A549 (cell line): Measurements from ENCODE around the gene RANGRF. TPM values are rescaled to one million over a fixed set of nuclear protein-coding genes. Genes with fewer than 3 reads are reported as not detected.
A peak's percentile ranks its signal among the peaks of the same experiment; 100 is the strongest.

Experiments
- ATAC-seq, 2 experiments: fragments of 200-7000 bp in 1 of 2; fragments of >200 bp in 1 of 2; cut with Nextera tagmentation in 1 of 2; cut with Tn5 transposase in 1 of 2; 3 replicates each; pipeline versions ENCODE4 v1.8.0 to v1.9.1; 2018 to 2020; ENCODE audit warnings: mild to moderate bottlenecking in 1 of 2, moderate library complexity in 1 of 2
- CTCF ChIA-PET: fragments of 300-600 bp; sonication (Branson Sonifier 250); formaldehyde crosslinking; extraction: SDS; loops from one replicate; lab custom pipeline; 2021; ENCODE audit warnings: antibody characterized with exemption, inconsistent platforms; lab: Yijun Ruan, JAX
- POLR2A ChIA-PET: fragments of 350-600 bp; formaldehyde crosslinking; extraction: SDS; loops from one replicate; lab custom pipeline; 2021; ENCODE audit warnings: antibody characterized with exemption, inconsistent platforms; lab: Yijun Ruan, JAX
- DNase-seq, 2 experiments: peaks; one replicate each; pipeline versions ENCODE4 v3.0.0 to v3.0.0-alpha.2; 2011 to 2016; ENCODE audit warnings: low read depth in 1 of 2, low spot score in 1 of 2
- FAIRE-seq: peaks from 2 replicates; lab custom pipeline; 2011; peaks lifted over from hg19 to GRCh38; lab: Jason Lieb, UNC
- H3K27ac ChIP-seq, 2 experiments: fragments of >200 bp; sonication (Bioruptor Twin); formaldehyde crosslinking; 3 replicates each; pipeline ENCODE4 v1.5.1; 2016 to 2017
- H3K4me1 ChIP-seq: fragments of >200 bp; sonication (Bioruptor Twin); formaldehyde crosslinking; 3 replicates; pipeline ENCODE4 v1.6.1; 2016
- H3K4me2 ChIP-seq: fragments of >200 bp; sonication (Bioruptor Twin); formaldehyde crosslinking; 3 replicates; pipeline ENCODE4 v1.6.1; 2016
- H3K4me3 ChIP-seq: fragments of >200 bp; sonication (Bioruptor Twin); formaldehyde crosslinking; 3 replicates; pipeline ENCODE4 v1.5.1; 2016
- H3K9me3 ChIP-seq: fragments of >200 bp; sonication (Bioruptor Twin); formaldehyde crosslinking; 3 replicates; pipeline ENCODE4 v1.6.1; 2016
- BHLHE40 ChIP-seq: IDR thresholded peaks from 2 replicates; pipeline ENCODE4 v1.6.1; 2012; ENCODE audit warnings: low read depth, low read length, inconsistent platforms
- CBX2 ChIP-seq: fragments of 200-600 bp; sonication (generic); IDR thresholded peaks from 2 replicates; pipeline ENCODE4 v1.6.1; 2016; ENCODE audit warnings: low read depth, mild to moderate bottlenecking, borderline replicate concordance
- CBX8 ChIP-seq: fragments of 200-600 bp; sonication (generic); IDR thresholded peaks from 2 replicates; pipeline ENCODE4 v1.6.1; 2016
- CEBPB ChIP-seq, 2 experiments: fragments of >200 bp in 1 of 2; sonication (Bioruptor Twin) in 1 of 2; formaldehyde crosslinking in 1 of 2; IDR thresholded peaks; 2 replicates each; pipeline ENCODE4 v1.6.1; 2012 to 2016
- CHD2 ChIP-seq: fragments of 150-350 bp; IDR thresholded peaks from 2 replicates; pipeline ENCODE4 v1.6.1; 2014; ENCODE audit warnings: low read length; ENCODE audit not compliant: partially characterized antibody
- EHF ChIP-seq: fragments of 250-450 bp; sonication (Bioruptor Pico); IDR thresholded peaks from 2 replicates; pipeline ENCODE4 v1.5.0; 2020; ENCODE audit warnings: mild to moderate bottlenecking
- EP300 ChIP-seq, 2 experiments: fragments of >200 bp; sonication (Bioruptor Twin); formaldehyde crosslinking; IDR thresholded peaks; 2 replicates in 1 of 2; 3 replicates in 1 of 2; pipeline ENCODE4 v1.6.1; 2016 to 2017
- FOXS1 ChIP-seq: fragments of 250-450 bp; sonication (Bioruptor Pico); IDR thresholded peaks from 2 replicates; pipeline ENCODE4 v1.5.0; 2020; ENCODE audit warnings: mild to moderate bottlenecking, moderate library complexity
- GATA3 ChIP-seq: IDR thresholded peaks from 2 replicates; pipeline ENCODE4 v1.6.1; 2012; ENCODE audit warnings: borderline replicate concordance
- HDAC2 ChIP-seq: fragments of 200-600 bp; sonication (generic); IDR thresholded peaks from 2 replicates; pipeline ENCODE4 v1.6.1; 2016
- JUNB ChIP-seq: fragments of >200 bp; sonication (Bioruptor Twin); formaldehyde crosslinking; IDR thresholded peaks from 2 replicates; pipeline ENCODE4 v1.6.1; 2016
- MYC ChIP-seq: IDR thresholded peaks from 2 replicates; pipeline ENCODE4 v1.6.1; 2012; ENCODE audit warnings: mild to moderate bottlenecking, inconsistent platforms, low read length, improper control_type of control experiment, borderline replicate concordance
- NFE2L2 ChIP-seq: fragments of 150-350 bp; conservative IDR thresholded peaks from 2 replicates; pipeline ENCODE4 v1.6.1; 2014; ENCODE audit warnings: low read length
- NR3C1 ChIP-seq: fragments of >200 bp; sonication (Bioruptor Twin); formaldehyde crosslinking; IDR thresholded peaks from 3 replicates; pipeline ENCODE4 v1.6.1; 2017
- POLR2AphosphoS2 ChIP-seq: conservative IDR thresholded peaks from 2 replicates; pipeline ENCODE4 v1.6.1; 2012; ENCODE audit warnings: low read length, improper control_type of control experiment, inconsistent platforms
- RARB ChIP-seq: fragments of 250-450 bp; sonication (Bioruptor Pico); IDR thresholded peaks from 2 replicates; pipeline ENCODE4 v1.8.0; 2021; ENCODE audit warnings: mild to moderate bottlenecking, moderate library complexity
- SMC3 ChIP-seq: fragments of >200 bp; sonication (Bioruptor Twin); formaldehyde crosslinking; IDR thresholded peaks from 3 replicates; pipeline ENCODE4 v1.6.1; 2018; ENCODE audit warnings: inconsistent platforms
- SREBF2 ChIP-seq: fragments of 450-650 bp; IDR thresholded peaks from 2 replicates; pipeline ENCODE4 v1.6.1; 2014; ENCODE audit warnings: mild to moderate bottlenecking, moderate library complexity
- TFCP2L1 ChIP-seq: fragments of 250-450 bp; sonication (Bioruptor Pico); IDR thresholded peaks from 2 replicates; pipeline ENCODE4 v1.5.0; 2021; ENCODE audit warnings: mild to moderate bottlenecking
- ZC3H11A ChIP-seq: fragments of 450-650 bp; IDR thresholded peaks from 2 replicates; pipeline ENCODE4 v1.6.1; 2014; ENCODE audit warnings: antibody characterized with exemption, mild to moderate bottlenecking
- ZNF302 ChIP-seq: fragments of 250-450 bp; sonication (Bioruptor Pico); IDR thresholded peaks from 2 replicates; pipeline ENCODE4 v1.9.0; 2021; ENCODE audit warnings: inconsistent platforms, mild to moderate bottlenecking, moderate library complexity
- WGBS: methylation state at CpG from one replicate; pipeline ENCODE4 v1.1.6; 2017; ENCODE audit errors: missing lambda C conversion rate; 5-methylcytosine and 5-hydroxymethylcytosine counted together
- polyA plus RNA-seq, 4 experiments: library from polyadenylated mRNA; depleted of rRNA in 3 of 4; stranded (reverse); fragments of >200 nt; fragmentation: RNase III in 1 of 4; extraction: RNeasy Plus Mini Kit Qiagen cat#74134 plus additional on column Dnase treatment in 1 of 4; gene quantifications; 2 replicates in 3 of 4; 3 replicates in 1 of 4; pipeline ENCODE4 v1.2.3, GENCODE V29; 2011 to 2017
- TF ChIP-seq, protein P1 (sequence below): fragments of 150-350 bp; IDR thresholded peaks from 2 replicates; pipeline ENCODE4 v1.6.1; 2014; ENCODE audit warnings: low read depth, mild to moderate bottlenecking, low read length
- TF ChIP-seq, protein P2 (sequence below): IDR thresholded peaks from 2 replicates; pipeline ENCODE4 v1.6.1; 2012; ENCODE audit warnings: low read depth, borderline replicate concordance
- TF ChIP-seq, protein P3 (sequence below): IDR thresholded peaks from 2 replicates; pipeline ENCODE4 v1.6.1; 2012

The RANGRF gene
- polyA plus RNA-seq, 2 of the 4 experiments (the other 2 are of a cell fraction) = 47.2 to 56.4 TPM

GRCh38 chr17:8285270-8286181, 2.9 kb upstream of the RANGRF start:
- DNase-seq (no peak), FAIRE-seq (no peak), ATAC-seq (no peak)
- Histone ChIP-seq H3K4me1 (peaks cover 16% of the 10 kb centered on the region), H3K4me3 (no peak overlapping the region), H3K9me3 (no peaks in the 10 kb centered on the region), H3K4me2 (no peak overlapping the region), H3K27ac (no peak overlapping the region)
- POLR2A ChIA-PET = interaction anchor here (1.0 kb wide), 1 partner anchor 9 kb away, joined by 6 read pairs; no protein-coding TSS in a partner anchor
- WGBS = 79% methylated on average over 10 of the region's 10 CpGs
- CTCF ChIA-PET = no interaction called here
- TF ChIP-seq EHF (no peak), CHD2 (no peak), NR3C1 (no peak)

DNA sequence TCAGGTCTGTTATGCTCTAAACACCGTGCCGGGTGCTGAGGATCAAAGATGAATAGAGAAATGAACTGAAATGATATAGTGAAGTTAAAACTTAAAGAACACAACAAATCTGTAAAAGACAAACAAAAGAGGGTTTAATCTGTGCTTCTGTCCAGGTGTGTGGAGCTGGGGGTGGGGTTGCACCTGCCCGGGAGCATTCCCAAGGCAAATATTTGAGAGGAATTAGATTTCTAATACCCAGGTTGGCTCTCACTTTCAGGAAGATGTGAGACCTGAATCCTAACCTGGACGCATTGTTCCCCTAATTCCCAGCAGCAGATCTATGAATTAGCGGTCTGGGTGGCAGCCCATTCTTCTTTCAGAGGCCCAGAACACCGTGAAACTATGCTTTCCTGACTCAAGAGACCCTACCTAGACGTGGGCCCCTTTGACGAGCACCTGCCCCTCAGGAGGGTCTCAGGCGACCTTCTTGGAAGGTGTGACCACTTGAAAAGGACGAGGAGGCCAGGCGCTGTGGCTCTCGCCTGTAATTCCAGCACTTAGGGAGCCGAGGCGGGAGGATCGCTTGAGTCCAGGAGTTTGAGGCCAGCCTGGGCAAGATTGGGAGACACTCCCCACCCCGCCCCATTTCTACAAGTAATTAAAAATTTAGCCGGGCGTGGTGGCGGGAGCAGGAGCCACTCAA, 677 bp upstream of the RANGRF start:
- CTCF ChIA-PET = interaction anchor here (1.0 to 1.7 kb wide), 2 partner anchors 13 to 61 kb away, joined by 3 to 7 read pairs; no protein-coding TSS in a partner anchor

GRCh38 chr17:8289103-8289397, 580 bp downstream of the RANGRF start:
- Histone ChIP-seq H3K4me1 (peaks cover 21% of the 10 kb centered on the region), H3K4me2 (peak overlapping the region; percentile 100), H3K27ac (peak overlapping the region; percentile 96 to 98), H3K4me3 (peak overlapping the region; percentile 85)
- DNase-seq = no peak
- FAIRE-seq = no peak
- 20% methylated on average over 9 of the region's 17 CpGs for WGBS
- TF ChIP-seq NFE2L2 (no peak), HDAC2 (no peak), CBX2 (no peak), SREBF2 (no peak), POLR2AphosphoS2 (no peak), CEBPB (IDR thresholded peaks at IDR 0.05) (no peak), GATA3 (no peak), TFCP2L1 (CRISPR knock-in tag) (no peak), CBX8 (no peak), EP300 (IDR thresholded peaks at IDR 0.05) (no peak), FOXS1 (no peak)
- TF ChIP-seq, protein P1, sequence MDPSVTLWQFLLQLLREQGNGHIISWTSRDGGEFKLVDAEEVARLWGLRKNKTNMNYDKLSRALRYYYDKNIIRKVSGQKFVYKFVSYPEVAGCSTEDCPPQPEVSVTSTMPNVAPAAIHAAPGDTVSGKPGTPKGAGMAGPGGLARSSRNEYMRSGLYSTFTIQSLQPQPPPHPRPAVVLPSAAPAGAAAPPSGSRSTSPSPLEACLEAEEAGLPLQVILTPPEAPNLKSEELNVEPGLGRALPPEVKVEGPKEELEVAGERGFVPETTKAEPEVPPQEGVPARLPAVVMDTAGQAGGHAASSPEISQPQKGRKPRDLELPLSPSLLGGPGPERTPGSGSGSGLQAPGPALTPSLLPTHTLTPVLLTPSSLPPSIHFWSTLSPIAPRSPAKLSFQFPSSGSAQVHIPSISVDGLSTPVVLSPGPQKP = no peak
- TF ChIP-seq, protein P2, sequence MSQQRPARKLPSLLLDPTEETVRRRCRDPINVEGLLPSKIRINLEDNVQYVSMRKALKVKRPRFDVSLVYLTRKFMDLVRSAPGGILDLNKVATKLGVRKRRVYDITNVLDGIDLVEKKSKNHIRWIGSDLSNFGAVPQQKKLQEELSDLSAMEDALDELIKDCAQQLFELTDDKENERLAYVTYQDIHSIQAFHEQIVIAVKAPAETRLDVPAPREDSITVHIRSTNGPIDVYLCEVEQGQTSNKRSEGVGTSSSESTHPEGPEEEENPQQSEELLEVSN = no peak
- TF ChIP-seq, all 56 proteins: peak for 0
- no peaks in the 10 kb centered on the region for H3K9me3 ChIP-seq
- ATAC-seq = no peak; a peak in 1 of 6 replicates
- CTCF ChIA-PET = interaction anchor here (1.0 to 1.7 kb wide), 3 partner anchors 12 to 62 kb away, joined by 3 to 7 read pairs (median 3); partner anchors contain the start of gene PFAS
- POLR2A ChIA-PET = interaction anchor here (0.6 to 1.4 kb wide), 10 partner anchors 11 to 208 kb away, joined by 3 to 18 read pairs (median 4); partner anchors contain the start of genes CTC1 and PFAS

More for the DNA sequence above, 677 bp upstream of the RANGRF start:
- FAIRE-seq (no peak), ATAC-seq (no peak), DNase-seq (no peak)
- Histone ChIP-seq H3K4me3 (peak overlapping the region; percentile 85), H3K4me2 (peak overlapping the region; percentile 100), H3K27ac (peak overlapping the region; percentile 96 to 98), H3K9me3 (no peaks in the 10 kb centered on the region), H3K4me1 (peaks cover 19% of the 10 kb centered on the region)
- TF ChIP-seq EP300 (IDR thresholded peaks at IDR 0.05) = no peak
- TF ChIP-seq POLR2AphosphoS2 = 0 out of 2 replicates have a peak, but pooled peaks have one; percentile 14
- POLR2A ChIA-PET = interaction anchor here (1.0 to 1.4 kb wide), 6 partner anchors 12 to 114 kb away, joined by 3 to 18 read pairs (median 4); partner anchors contain the start of genes CTC1 and PFAS
- WGBS = 40% methylated on average over 19 of the region's 19 CpGs

- TF ChIP-seq RARB (CRISPR knock-in tag) (no peak), ZNF302 (no peak), SMC3 (no peak), EHF (no peak), ZC3H11A (no peak), JUNB (no peak), BHLHE40 (no peak), MYC (no peak), HDAC2 (no peak)
- TF ChIP-seq, protein P1 = no peak
- TF ChIP-seq, protein P3, sequence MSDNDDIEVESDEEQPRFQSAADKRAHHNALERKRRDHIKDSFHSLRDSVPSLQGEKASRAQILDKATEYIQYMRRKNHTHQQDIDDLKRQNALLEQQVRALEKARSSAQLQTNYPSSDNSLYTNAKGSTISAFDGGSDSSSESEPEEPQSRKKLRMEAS = no peak
- no peaks in the 10 kb centered on the region for H3K9me3 ChIP-seq
- ATAC-seq = no peak
- DNase-seq = no peak
- 34% methylated on average over 3 of the region's 3 CpGs for WGBS
- peak overlapping the region; percentile 100; the same call in 1 of the 3 replicates for H3K4me2 ChIP-seq
- ChIA-PET CTCF (interaction anchor here (0.7 to 1.4 kb wide), 2 partner anchors 21 to 41 kb away, joined by 3 read pairs; partner anchors contain the start of gene PFAS), POLR2A (no interaction called here)
- H3K4me3 ChIP-seq = no peak overlapping the region
- no peak overlapping the region for H3K27ac ChIP-seq
- FAIRE-seq = no peak
- H3K4me1 ChIP-seq = peaks cover 30% of the 10 kb centered on the region
These were observed 1.6 kb downstream of the RANGRF start for GRCh38 chr17:8290043-8290442.
